Activated naive CD4-positive, alpha-beta T cell treated with anti-CD3 and anti-CD28 coated beads for 36 hours (primary cell): ENCODE data around the gene DAAM2. TPM values are rescaled to one million over a fixed set of nuclear protein-coding genes. Genes with fewer than 3 reads are reported as not detected.

ENCODE experiments used
- CTCF ChIA-PET: fragments of 350-600 bp; sonication (Branson Sonifier 250); formaldehyde crosslinking; loops from one replicate; lab custom pipeline; 2021; ENCODE audit warnings: antibody characterized with exemption; lab: Charles Lee
- DNase-seq: peaks from one replicate; pipeline ENCODE4 v3.0.0-alpha.2; 2020
- H3K27ac Mint-ChIP-seq: one replicate; pipeline ENCODE4 v1.8.0; 2021; ENCODE audit warnings: mild to moderate bottlenecking, mixed read lengths
- H3K27me3 Mint-ChIP-seq: one replicate; pipeline ENCODE4 v1.8.0; 2021; ENCODE audit warnings: low read depth, mixed read lengths
- H3K36me3 Mint-ChIP-seq: one replicate; pipeline ENCODE4 v1.8.0; 2021; ENCODE audit warnings: low read depth, mixed read lengths
- H3K4me1 Mint-ChIP-seq: one replicate; pipeline ENCODE4 v1.8.0; 2021; ENCODE audit warnings: low read depth, mixed read lengths
- H3K4me3 Mint-ChIP-seq: one replicate; pipeline ENCODE4 v1.8.0; 2021; ENCODE audit warnings: mild to moderate bottlenecking, moderate library complexity, mixed read lengths
- H3K9me3 Mint-ChIP-seq: one replicate; pipeline ENCODE4 v1.8.0; 2021; ENCODE audit warnings: mixed read lengths
- intact Hi-C: fragments of 100-400 bp; cut with micrococcal nuclease; formaldehyde crosslinking; loops from one replicate; pipeline ENCODE4 v1.15.1; 2023
- total RNA-seq, 2 experiments: library from RNA; stranded (reverse); gene quantifications; one replicate each; pipeline ENCODE4 v1.2.3, GENCODE V29; 2021

Gene DAAM2
- not detected for total RNA-seq

DNA sequence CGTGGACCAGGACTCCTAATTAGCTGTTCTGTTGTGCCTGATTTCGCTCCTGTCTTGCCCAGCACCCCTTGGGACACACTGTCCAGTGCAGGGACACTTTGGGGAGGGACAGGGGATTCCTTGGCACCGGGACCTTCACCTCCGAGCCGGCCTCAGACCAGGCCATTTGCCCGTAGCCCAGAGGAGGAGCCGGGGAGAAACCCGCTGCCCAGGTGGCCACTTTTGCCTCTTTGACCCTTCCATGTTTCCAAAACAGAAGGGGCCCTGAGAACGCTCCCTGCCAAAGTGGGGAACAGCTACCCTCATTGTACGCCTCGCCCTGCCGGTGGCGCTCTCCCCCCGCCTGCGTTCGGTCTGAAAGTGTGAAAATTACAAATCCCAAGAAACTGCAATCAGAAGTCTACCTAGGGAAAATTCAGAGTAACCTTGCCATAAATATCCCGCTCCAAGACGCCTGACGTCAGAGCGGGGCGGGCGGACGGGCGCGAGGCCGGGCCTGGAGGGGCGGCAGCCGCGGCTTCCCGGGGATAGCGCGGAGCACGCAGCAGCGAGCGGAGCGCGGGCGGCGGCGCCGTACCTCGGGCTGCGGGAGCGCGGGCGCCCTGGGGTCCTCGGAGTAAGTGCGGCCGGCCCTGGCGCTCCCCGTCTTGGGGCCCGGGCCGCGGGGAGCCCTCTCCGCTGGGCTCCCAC is at the start of gene DAAM2:
Gene DAAM2 (plus strand): TSS at position 527 of the 690 bp plus-strand sequence. CDS start 63,927 bp downstream, outside the sequence.
- peaks cover 5% of the 10 kb centered on the region for H3K4me1 Mint-ChIP-seq
- no peak for DNase-seq
- H3K27ac Mint-ChIP-seq: no peak within 1 kb of the TSS
- H3K4me3 Mint-ChIP-seq: no peak within 1 kb of the TSS
- peaks cover 41% of the 10 kb centered on the region for H3K27me3 Mint-ChIP-seq
- intact Hi-C loops: no loop called here
- H3K36me3 Mint-ChIP-seq: no peaks in the 10 kb centered on the region
- H3K9me3 Mint-ChIP-seq: no peaks in the 10 kb centered on the region
- CTCF ChIA-PET: interaction anchor here (0.6 to 1.3 kb wide), 3 partner anchors 16 to 202 kb away, joined by 3 to 6 read pairs (median 3); no protein-coding TSS in a partner anchor

DNA sequence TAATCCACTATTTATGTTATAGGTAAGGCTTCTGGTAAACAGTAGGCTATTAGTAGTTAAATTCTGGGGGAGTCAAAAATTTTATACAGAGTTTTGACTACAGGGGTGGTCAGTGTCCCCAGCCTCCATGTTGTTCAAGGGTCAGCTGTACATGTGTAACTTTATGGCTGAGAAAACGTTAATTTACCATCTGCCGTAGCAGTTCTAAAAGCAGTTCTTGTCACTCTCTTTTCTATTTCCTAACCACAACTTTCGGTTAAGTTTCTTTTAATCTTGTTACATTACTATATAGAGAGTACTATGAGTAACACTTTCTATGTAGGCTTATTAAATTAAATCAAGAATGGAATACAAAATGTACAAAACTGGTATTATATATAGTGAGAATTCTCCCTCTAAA is 45.4 kb upstream of the DAAM2 start:
- peaks cover 9% of the 10 kb centered on the region for H3K27me3 Mint-ChIP-seq
- peaks cover 2% of the 10 kb centered on the region for H3K9me3 Mint-ChIP-seq
- H3K36me3 Mint-ChIP-seq: no peaks in the 10 kb centered on the region
- intact Hi-C loops: no loop called here
- CTCF ChIA-PET: no interaction called here
- H3K4me3 Mint-ChIP-seq: no peak overlapping the region
- DNase-seq: no peak
- H3K27ac Mint-ChIP-seq: no peak overlapping the region
- no peaks in the 10 kb centered on the region for H3K4me1 Mint-ChIP-seq

DNA sequence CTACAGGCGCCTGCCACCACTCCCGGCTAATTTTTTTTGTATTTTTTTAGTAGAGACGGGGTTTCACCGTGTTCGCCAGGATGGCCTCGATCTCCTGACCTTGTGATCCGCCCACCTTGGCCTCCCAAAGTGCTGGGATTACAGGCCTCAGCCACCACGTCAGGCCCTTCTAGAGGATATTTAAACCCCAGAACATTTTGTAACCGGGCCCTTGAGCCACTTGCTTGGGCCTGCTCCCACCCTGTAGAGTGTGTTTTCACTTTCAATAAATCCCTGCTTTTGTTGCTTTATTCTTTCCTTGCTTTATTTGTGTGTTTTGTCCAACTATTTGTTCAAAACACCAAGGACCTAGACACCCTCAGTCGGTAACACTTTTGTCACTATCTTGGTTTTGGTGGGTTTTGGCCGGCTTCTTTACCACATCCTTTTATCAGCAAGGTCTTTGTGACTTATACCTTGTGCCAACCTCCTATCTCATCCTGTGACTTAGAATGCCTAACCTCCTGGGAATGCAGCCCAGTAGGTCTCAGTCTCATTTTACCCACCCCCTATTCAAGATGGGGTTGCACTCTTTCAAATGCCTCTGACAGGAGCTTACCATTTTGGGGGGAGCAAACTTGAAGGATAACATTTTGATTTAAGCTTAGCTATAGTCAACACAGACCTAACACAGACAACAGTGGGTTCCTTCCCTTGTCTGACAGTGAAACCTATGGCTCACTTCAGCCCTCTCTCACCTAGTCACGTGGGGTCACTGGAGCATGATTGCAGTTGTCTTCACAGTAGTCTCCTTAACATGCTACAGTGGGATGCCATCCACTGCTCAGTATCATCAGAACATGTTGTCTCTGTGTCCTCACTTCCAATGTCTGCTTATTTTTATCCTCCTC is 39.1 kb upstream of the DAAM2 start:
- CTCF ChIA-PET: no interaction called here
- Mint-ChIP-seq H3K36me3 (no peaks in the 10 kb centered on the region), H3K27ac (no peak overlapping the region), H3K4me3 (no peak overlapping the region), H3K9me3 (no peaks in the 10 kb centered on the region), H3K4me1 (no peaks in the 10 kb centered on the region), H3K27me3 (peaks cover 11% of the 10 kb centered on the region)
- intact Hi-C loops: no loop called here
- no peak for DNase-seq

DNA sequence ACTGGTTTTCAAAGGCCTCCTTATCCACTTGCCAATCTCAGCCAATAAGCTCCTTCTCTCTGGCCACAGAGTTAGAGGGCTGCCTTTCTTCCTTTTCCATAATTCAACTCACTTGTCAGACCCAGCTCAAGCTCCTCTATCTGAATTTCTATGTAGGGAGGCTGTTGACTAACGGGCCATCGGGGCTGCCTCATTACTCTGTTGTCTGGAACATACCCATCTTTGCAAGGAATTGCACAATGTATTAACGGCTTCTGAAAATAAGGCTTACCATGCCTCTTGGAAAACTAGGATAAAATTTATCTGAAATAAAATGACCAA is 38.5 kb upstream of the DAAM2 start:
- CTCF ChIA-PET: no interaction called here
- Mint-ChIP-seq H3K4me3 (no peak overlapping the region), H3K27me3 (peaks cover 11% of the 10 kb centered on the region), H3K9me3 (no peaks in the 10 kb centered on the region), H3K4me1 (no peaks in the 10 kb centered on the region), H3K36me3 (no peaks in the 10 kb centered on the region), H3K27ac (no peak overlapping the region)
- no peak for DNase-seq
- intact Hi-C loops: no loop called here

DNA sequence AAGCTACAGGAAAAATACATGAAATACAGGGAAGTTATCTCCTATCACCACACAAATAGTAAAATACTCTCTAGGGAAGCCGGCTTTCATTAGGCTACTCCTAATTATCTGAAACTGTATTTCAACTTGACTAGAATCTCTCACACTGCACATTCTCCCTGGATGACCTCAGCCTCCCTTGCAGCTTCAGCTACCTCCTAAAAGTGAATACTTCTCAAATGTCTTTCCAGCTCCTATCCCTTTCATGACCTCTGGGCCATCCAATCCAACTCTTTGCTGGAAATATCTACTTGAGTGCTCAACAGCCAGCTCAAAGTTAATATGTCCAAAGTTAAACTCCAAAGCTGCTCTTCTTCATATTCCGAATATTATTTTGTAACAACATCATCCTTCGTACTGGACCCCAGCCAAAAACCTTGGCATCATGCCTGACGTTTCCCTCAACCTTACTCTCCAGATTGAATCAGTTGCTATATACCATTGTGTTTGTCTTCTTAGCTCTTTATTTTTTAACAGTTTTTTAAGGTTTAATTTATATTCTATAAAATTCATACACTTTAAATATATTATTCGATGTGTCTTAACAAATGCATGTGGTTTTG is 37.6 kb upstream of the DAAM2 start:
- intact Hi-C loops: no loop called here
- Mint-ChIP-seq H3K27ac (no peak overlapping the region), H3K9me3 (no peaks in the 10 kb centered on the region), H3K4me1 (no peaks in the 10 kb centered on the region), H3K4me3 (no peak overlapping the region), H3K36me3 (no peaks in the 10 kb centered on the region), H3K27me3 (peaks cover 13% of the 10 kb centered on the region)
- CTCF ChIA-PET: no interaction called here
- no peak for DNase-seq

DNA sequence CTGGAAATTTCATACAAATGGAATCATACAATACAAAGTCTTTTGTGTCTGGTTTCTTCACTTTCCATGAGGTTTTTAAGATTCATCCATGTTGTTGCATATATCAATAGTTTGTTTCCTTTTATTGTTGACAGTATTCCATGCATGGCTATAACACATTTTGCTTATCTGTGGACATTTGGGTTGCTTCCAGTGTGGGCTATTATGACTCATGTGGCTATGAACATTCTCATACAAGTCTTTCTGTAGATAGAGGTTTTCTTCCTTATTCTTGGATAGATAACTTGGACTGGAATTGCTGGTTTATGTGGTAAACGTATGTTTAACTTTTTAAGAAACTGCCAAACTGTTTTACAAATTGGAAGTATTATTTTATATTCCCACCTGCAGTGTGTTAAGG is 36.9 kb upstream of the DAAM2 start:
- Mint-ChIP-seq H3K27ac (no peak overlapping the region), H3K36me3 (no peaks in the 10 kb centered on the region), H3K4me1 (no peaks in the 10 kb centered on the region), H3K27me3 (peaks cover 16% of the 10 kb centered on the region), H3K9me3 (no peaks in the 10 kb centered on the region), H3K4me3 (no peak overlapping the region)
- CTCF ChIA-PET: interaction anchor here (0.7 kb wide), 1 partner anchor 914 kb away, joined by 3 read pairs; no protein-coding TSS in a partner anchor
- no peak for DNase-seq
- intact Hi-C loops: no loop called here

DNA sequence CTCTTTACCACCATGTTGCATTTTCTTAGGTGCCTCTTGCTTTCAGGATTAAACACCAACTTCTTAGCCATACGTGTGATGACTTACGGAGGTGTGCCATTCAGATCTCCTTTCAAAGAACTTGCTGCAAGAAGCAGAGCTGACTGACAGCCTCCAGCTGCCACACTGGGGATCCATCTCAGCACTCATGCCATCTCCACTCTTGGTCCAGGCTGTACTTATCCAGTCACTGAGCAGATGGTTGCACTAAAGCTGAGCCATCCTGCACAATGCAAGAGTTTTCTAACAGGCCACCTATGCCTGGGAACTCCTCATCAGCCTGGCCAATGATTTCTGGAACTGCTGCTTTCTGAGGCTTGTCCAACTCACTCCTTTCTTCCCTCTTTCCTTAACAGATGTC is 35.6 kb upstream of the DAAM2 start:
- H3K36me3 Mint-ChIP-seq: no peaks in the 10 kb centered on the region
- no peak for DNase-seq
- H3K9me3 Mint-ChIP-seq: no peaks in the 10 kb centered on the region
- H3K4me3 Mint-ChIP-seq: no peak overlapping the region
- H3K27ac Mint-ChIP-seq: no peak overlapping the region
- intact Hi-C loops: no loop called here
- H3K27me3 Mint-ChIP-seq: peaks cover 18% of the 10 kb centered on the region
- CTCF ChIA-PET: interaction anchor here (0.6 kb wide), 1 partner anchor 569 kb away, joined by 3 read pairs; no protein-coding TSS in a partner anchor
- H3K4me1 Mint-ChIP-seq: no peaks in the 10 kb centered on the region

DNA sequence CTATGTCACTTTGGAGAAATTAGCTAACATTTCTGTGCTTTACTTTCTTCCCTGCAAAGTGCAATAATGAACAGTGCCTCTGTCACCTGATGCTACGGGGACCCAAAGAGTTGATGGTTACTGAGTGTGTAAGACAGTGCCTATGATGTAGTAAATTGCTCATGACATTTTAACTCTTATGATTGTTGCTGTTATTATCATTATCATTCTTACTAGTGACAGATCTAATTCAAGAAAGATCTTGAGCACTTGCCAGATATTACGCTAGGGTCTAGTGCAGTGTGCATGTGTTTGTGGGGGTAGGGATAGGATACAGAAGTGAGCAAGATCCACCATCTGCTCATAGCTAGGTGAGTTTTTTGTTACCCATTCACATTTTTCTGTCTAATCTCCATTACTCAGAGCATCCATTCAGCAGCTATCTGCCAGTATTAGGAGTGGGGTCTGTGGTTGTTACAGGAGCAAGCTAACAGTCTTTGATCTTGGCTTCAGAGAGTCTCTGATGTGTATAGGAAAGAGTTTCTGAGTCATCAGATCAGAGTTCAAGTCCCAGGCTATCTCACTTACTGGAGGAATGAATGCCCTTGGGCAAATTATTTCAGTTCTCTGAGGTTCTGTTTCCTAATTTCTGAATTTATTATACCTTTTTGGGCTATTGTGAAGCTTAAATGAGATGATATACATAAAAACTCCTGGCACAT is 33.1 kb upstream of the DAAM2 start:
- intact Hi-C loops: no loop called here
- H3K4me1 Mint-ChIP-seq: no peaks in the 10 kb centered on the region
- no peak for DNase-seq
- H3K9me3 Mint-ChIP-seq: no peaks in the 10 kb centered on the region
- H3K27me3 Mint-ChIP-seq: peaks cover 29% of the 10 kb centered on the region
- H3K27ac Mint-ChIP-seq: no peak overlapping the region
- H3K36me3 Mint-ChIP-seq: no peaks in the 10 kb centered on the region
- H3K4me3 Mint-ChIP-seq: no peak overlapping the region
- CTCF ChIA-PET: no interaction called here

DNA sequence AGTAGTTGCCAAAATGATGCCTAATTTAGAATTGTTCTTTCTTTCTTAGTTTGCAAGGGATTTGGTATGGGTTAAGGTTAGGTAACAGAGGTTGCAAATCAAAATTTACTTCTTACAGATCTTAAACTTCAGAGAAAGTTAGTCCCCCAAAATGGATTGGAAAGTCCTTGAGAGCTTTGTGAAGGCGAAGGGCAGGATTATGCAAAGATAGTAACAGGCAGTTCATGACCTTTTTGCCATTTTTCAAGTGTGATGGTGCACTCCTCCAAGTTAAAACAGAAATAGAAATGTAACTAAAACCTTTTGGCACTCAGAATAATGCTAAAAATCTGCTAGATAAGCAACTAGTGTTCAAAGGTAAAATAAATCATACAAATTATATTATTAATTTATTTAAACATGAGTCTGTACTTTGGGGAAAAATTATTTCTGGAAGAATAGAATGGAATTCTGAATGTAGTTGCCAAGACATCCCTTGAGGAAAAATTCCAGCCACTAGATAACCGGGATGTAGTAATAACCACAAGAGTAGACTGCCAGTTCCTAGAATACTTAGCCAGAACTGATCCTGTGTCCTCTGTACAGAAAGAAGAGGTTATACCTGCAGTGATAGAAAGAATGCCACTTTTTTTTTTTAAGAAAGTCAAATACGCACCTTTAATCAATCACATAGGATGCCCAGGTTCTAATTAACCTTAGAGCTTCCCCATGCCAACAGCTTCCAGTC is 31.8 kb upstream of the DAAM2 start:
- Mint-ChIP-seq H3K4me1 (no peaks in the 10 kb centered on the region), H3K36me3 (no peaks in the 10 kb centered on the region), H3K27ac (no peak overlapping the region), H3K9me3 (no peaks in the 10 kb centered on the region), H3K27me3 (peaks cover 27% of the 10 kb centered on the region), H3K4me3 (no peak overlapping the region)
- intact Hi-C loops: no loop called here
- CTCF ChIA-PET: no interaction called here
- DNase-seq: no peak

DNA sequence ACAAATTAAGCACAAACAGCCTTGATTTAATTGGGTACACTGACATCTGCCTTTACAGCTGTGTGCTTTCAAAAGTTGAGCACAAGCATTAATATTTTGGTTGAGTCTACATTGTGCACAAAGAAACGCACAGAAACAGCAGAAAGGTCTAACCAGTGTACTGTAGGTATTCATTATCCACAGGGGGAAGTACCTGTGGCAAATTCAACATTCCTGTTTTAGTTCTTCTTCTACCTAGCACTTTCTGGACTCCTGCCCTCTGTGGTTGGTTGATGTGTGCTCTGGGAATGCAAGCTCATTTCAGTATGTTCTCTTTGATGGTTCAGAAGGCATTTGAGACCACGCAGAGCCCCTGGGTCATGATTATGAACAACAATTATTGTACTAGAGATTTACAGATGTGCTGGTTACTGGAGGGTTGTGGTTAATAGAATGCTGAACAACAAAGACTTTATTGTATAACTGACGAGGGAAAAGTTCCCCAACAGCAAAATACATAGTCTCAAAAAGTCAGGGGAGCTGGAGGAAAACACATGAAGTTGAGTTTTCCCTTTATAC is 26.6 kb upstream of the DAAM2 start:
- Mint-ChIP-seq H3K4me3 (no peak overlapping the region), H3K4me1 (no peaks in the 10 kb centered on the region), H3K27me3 (peaks cover 28% of the 10 kb centered on the region), H3K27ac (no peak overlapping the region), H3K9me3 (no peaks in the 10 kb centered on the region), H3K36me3 (no peaks in the 10 kb centered on the region)
- CTCF ChIA-PET: no interaction called here
- no peak for DNase-seq
- intact Hi-C loops: no loop called here

DNA sequence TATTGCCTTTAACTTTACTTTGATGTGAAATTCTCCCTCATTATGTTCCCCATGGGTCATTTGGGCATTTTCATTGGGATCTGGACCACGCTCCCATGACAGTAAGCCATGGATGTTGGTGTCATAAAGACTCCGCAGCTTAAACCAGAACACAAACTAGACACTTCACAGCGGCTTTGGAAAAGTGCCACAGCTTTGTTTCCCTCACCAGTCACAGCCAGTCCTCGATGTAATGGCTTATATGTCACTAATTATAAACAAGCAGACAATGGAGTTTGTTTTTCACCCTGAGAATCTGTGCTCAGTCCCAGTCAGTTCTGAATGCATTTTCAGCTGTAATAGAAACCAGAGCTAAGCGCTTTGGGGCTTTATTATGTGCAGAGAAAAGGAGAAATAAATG is 23.2 kb upstream of the DAAM2 start:
- no peak for DNase-seq
- H3K27ac Mint-ChIP-seq: no peak overlapping the region
- no peak overlapping the region for H3K4me3 Mint-ChIP-seq
- H3K4me1 Mint-ChIP-seq: no peaks in the 10 kb centered on the region
- CTCF ChIA-PET: no interaction called here
- peaks cover 16% of the 10 kb centered on the region for H3K27me3 Mint-ChIP-seq
- no peaks in the 10 kb centered on the region for H3K9me3 Mint-ChIP-seq
- no peaks in the 10 kb centered on the region for H3K36me3 Mint-ChIP-seq
- intact Hi-C loops: no loop called here
